Measurements from ENCODE around the gene RAB7A. TPM values are rescaled to one million over a fixed set of nuclear protein-coding genes. Genes with fewer than 3 reads are reported as not detected.

Gene RAB7A
- total RNA-seq, 1 experiment from 2014 or later = 155 TPM

DNA sequence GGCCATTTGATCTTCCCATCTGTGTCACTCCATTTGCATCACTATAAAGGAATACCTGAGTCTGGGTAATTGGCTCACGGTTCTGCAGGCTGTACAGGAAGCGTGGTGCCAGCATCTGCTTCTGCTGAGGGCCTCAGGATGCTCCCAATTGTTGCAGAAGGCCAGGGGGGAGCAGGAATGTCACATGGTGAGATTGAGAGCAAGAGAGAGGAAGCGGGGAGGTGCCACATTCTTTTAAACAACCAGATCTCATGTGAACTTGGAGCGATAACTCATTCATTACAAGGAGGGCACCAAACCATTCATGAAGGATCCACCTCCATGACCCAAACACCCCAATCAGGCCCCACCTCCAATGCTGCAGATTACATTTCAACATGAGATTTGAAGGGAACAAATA lies 13.1 kb upstream of the RAB7A start:
- Mint-ChIP-seq H3K27ac (peak overlapping the region in 1 of 3 experiments; percentile 17; a peak in 1 of 7 replicates), H3K4me1 (peaks cover 28 to 30% of the 10 kb centered on the region in 2 experiments), H3K36me3 (ENCODE audit: insufficient read depth in 1 of 3, low read depth in 3 of 3) (0 out of 7 replicates have a peak, but pooled peaks cover 0 to 6% (median 0%) of the 10 kb centered on the region in 3 experiments), H3K9me3 (no peaks in the 10 kb centered on the region), H3K27me3 (ENCODE audit: low read depth) (no peaks in the 10 kb centered on the region; the same call in 1 of the 2 replicates), H3K4me3 (no peak overlapping the region)
- Histone ChIP-seq H3K4ac (ENCODE audit: low read depth, low read length) (no peak overlapping the region), H3K79me1 (ENCODE audit: insufficient read depth, low read depth, low read length, poor library complexity, severe bottlenecking) (no peaks in the 10 kb centered on the region), H3K14ac (ENCODE audit: insufficient read depth, low read length) (no peak overlapping the region), H4K91ac (ENCODE audit: insufficient read length, low read depth, low read length) (no peak overlapping the region), H2AK5ac (ENCODE audit: insufficient read length, low read length) (no peak overlapping the region), H2BK120ac (ENCODE audit: low read depth, low read length, poor library complexity, severe bottlenecking) (no peak overlapping the region), H4K20me1 (ENCODE audit: control insufficient read depth, insufficient read depth, insufficient read length) (no peaks in the 10 kb centered on the region), H3K18ac (ENCODE audit: insufficient read length, low read depth, low read length) (no peak overlapping the region), H2BK5ac (ENCODE audit: insufficient read length, low read length) (no peak overlapping the region), H3K23me2 (ENCODE audit: insufficient read length, low read depth, low read length, poor library complexity, severe bottlenecking) (no peaks in the 10 kb centered on the region), H3T11ph (ENCODE audit: low read length) (no peak overlapping the region), H3K9ac (ENCODE audit: extremely low read depth, insufficient read length, low read length) (no peak overlapping the region), H4K8ac (replicated peaks; ENCODE audit: insufficient read length, low read depth, low read length) (no peak overlapping the region), H3K4me1 (ENCODE audit: insufficient read depth, low read length) (peaks cover 4% of the 10 kb centered on the region; the same call in 1 of the 2 replicates), H3K4me2 (ENCODE audit: insufficient read depth, insufficient read length, low read length) (no peak overlapping the region), H2BK15ac (ENCODE audit: low read depth, low read length) (no peak overlapping the region), H3K56ac (ENCODE audit: insufficient read length, low read depth, low read length) (no peak overlapping the region), H3K27me3 (ENCODE audit: insufficient read depth, low read length) (no peaks in the 10 kb centered on the region), H2AFZ (ENCODE audit: low read length) (no peak overlapping the region), H3K9me3 (ENCODE audit: control insufficient read depth, low read depth, low read length) (no peaks in the 10 kb centered on the region), H2BK12ac (ENCODE audit: insufficient read length, low read depth, low read length) (no peak overlapping the region), H4K5ac (ENCODE audit: insufficient read length, low read depth, low read length) (no peak overlapping the region), H3K79me2 (ENCODE audit: insufficient read depth, low read length) (no peaks in the 10 kb centered on the region), H2BK20ac (ENCODE audit: low read depth, low read length, poor library complexity, severe bottlenecking) (no peak overlapping the region), H3K27ac (ENCODE audit: insufficient read length, low read depth, low read length) (no peak overlapping the region), H3K23ac (ENCODE audit: insufficient read length, low read depth, low read length) (no peak overlapping the region)
- no CpG with 5 or more reads among the region's 4 CpGs for WGBS (ENCODE audit: extremely low coverage, insufficient read length, low lambda C conversion rate)
- no peak for TF ChIP-seq CTCF (conservative IDR thresholded peaks at IDR 0.05)
- no peak for DNase-seq

All from H9 (cell line).